Chondrocyte (in vitro differentiated cells): ENCODE results near the gene LGI2. TPM values are rescaled to one million over a fixed set of nuclear protein-coding genes. Genes with fewer than 3 reads are reported as not detected.

Experiments
- DNase-seq: peaks from one replicate; pipeline ENCODE4 v3.0.0; 2021; ENCODE audit warnings: mixed read lengths, low spot score
- H3K27ac Mint-ChIP-seq: one replicate; pipeline ENCODE4 v1.8.0; 2021; ENCODE audit warnings: mild to moderate bottlenecking, moderate library complexity, mixed read lengths; ENCODE audit not compliant: unreplicated experiment
- H3K27me3 Mint-ChIP-seq: 2 replicates; pipeline ENCODE4 v1.8.0; 2021; ENCODE audit warnings: low read depth, mixed read lengths
- H3K36me3 Mint-ChIP-seq: 2 replicates; pipeline ENCODE4 v1.8.0; 2021; ENCODE audit warnings: low read depth, mixed read lengths
- H3K4me1 Mint-ChIP-seq: 2 replicates; pipeline ENCODE4 v1.8.0; 2021; ENCODE audit warnings: low read depth, mild to moderate bottlenecking, mixed read lengths
- H3K4me3 Mint-ChIP-seq: one replicate; pipeline ENCODE4 v1.8.0; 2021; ENCODE audit warnings: mild to moderate bottlenecking, moderate library complexity, mixed read lengths; ENCODE audit not compliant: unreplicated experiment
- H3K9me3 Mint-ChIP-seq: 2 replicates; pipeline ENCODE4 v1.8.0; 2021; ENCODE audit warnings: low read depth, mixed read lengths
- CTCF ChIP-seq: fragments of 200-600 bp; sonication (generic); IDR thresholded peaks from 2 replicates; pipeline ENCODE4 v1.5.0; 2021; ENCODE audit warnings: antibody characterized with exemption, mild to moderate bottlenecking, moderate library complexity
- long read RNA-seq: library from polyadenylated mRNA; stranded (forward); transcript quantifications from one replicate; pipeline ENCODE4 v2.0.0, GENCODE V29; 2021
- total RNA-seq: library from RNA; stranded (reverse); gene quantifications from 3 replicates; pipeline ENCODE4 v1.2.1, GENCODE V29; 2021

Gene LGI2
- 0.30 to 0.85 TPM (median 0.36 TPM) in 3 replicates for total RNA-seq
- long read RNA-seq, result 0 reads

GRCh38 chr4:25030277-25031076 is at the start of gene LGI2:
TSS of gene LGI2 (minus strand) at chr4:25030946. CDS start at chr4:25030693, 253 bp downstream.
- Mint-ChIP-seq H3K36me3 (peaks cover 3% of the 10 kb centered on the region), H3K4me3 (peak within 1 kb of the TSS; percentile 69), H3K27me3 (peaks cover 63% of the 10 kb centered on the region), H3K9me3 (peaks cover 7% of the 10 kb centered on the region), H3K27ac (no peak within 1 kb of the TSS), H3K4me1 (peaks cover 7% of the 10 kb centered on the region)
- no peak for TF ChIP-seq CTCF
- DNase-seq, result no peak

- H3K9me3 Mint-ChIP-seq, result peaks cover 4% of the 10 kb centered on the region
- no peak for TF ChIP-seq CTCF
- no peak overlapping the region for H3K27ac Mint-ChIP-seq
- H3K36me3 Mint-ChIP-seq, result no peaks in the 10 kb centered on the region
- H3K4me3 Mint-ChIP-seq, result no peak overlapping the region
- peaks cover 26% of the 10 kb centered on the region for H3K27me3 Mint-ChIP-seq
- no peak for DNase-seq
- H3K4me1 Mint-ChIP-seq, result no peaks in the 10 kb centered on the region
Observed at GRCh38 chr4:25078523-25078922, 47.8 kb upstream of the LGI2 start.

- Mint-ChIP-seq H3K4me3 (no peak overlapping the region), H3K36me3 (no peaks in the 10 kb centered on the region), H3K27ac (no peak overlapping the region), H3K9me3 (peaks cover 4% of the 10 kb centered on the region), H3K27me3 (peaks cover 30% of the 10 kb centered on the region), H3K4me1 (no peaks in the 10 kb centered on the region)
- no peak for TF ChIP-seq CTCF
- no peak for DNase-seq
Observed at GRCh38 chr4:25076625-25077398, 46.1 kb upstream of the LGI2 start.

GRCh38 chr4:25075851-25076250 is 45.1 kb upstream of the LGI2 start:
- H3K9me3 Mint-ChIP-seq, result peaks cover 4% of the 10 kb centered on the region

More at GRCh38 chr4:25075851-25076250, 45.1 kb upstream of the LGI2 start:
- no peak overlapping the region for H3K27ac Mint-ChIP-seq
- no peaks in the 10 kb centered on the region for H3K4me1 Mint-ChIP-seq
- no peak for DNase-seq
- H3K4me3 Mint-ChIP-seq, result no peak overlapping the region
- peaks cover 36% of the 10 kb centered on the region for H3K27me3 Mint-ChIP-seq
- H3K36me3 Mint-ChIP-seq, result no peaks in the 10 kb centered on the region
- no peak for TF ChIP-seq CTCF
